NCI-H446 treated with DMSO at 0.1 percent for 48 hours (cell line): ENCODE data around the gene CTIF.
"Not testable (repeated sequence)": the region's sequence is repeated elsewhere in the genome, so short reads cannot be mapped to it uniquely, and the experiment has no call there.

Experiments used
- DNase-seq: peaks from one replicate; lab custom pipeline; 2025; lab: John Stamatoyannopoulos, UW

The CTIF gene

GRCh38 chr18:48803951-48804855, 265.4 kb downstream of the CTIF start:
- no peak for DNase-seq

GRCh38 chr18:48804856-48805610, 266.2 kb downstream of the CTIF start:
- no peak for DNase-seq

GRCh38 chr18:48805826-48806535, 267.1 kb downstream of the CTIF start:
- no peak for DNase-seq

- DNase-seq, result no peak
Measured at GRCh38 chr18:48806551-48807261, 267.9 kb downstream of the CTIF start.

GRCh38 chr18:48808476-48808875, 269.6 kb downstream of the CTIF start:
- peak; percentile 7 for DNase-seq

- no peak for DNase-seq
Measured at GRCh38 chr18:48809365-48809764, 270.5 kb downstream of the CTIF start.

- DNase-seq, result no peak
Measured at GRCh38 chr18:48810805-48811204, 272.0 kb downstream of the CTIF start.

GRCh38 chr18:48811401-48811800, 272.6 kb downstream of the CTIF start:
- no peak for DNase-seq

GRCh38 chr18:48811977-48812451, 273.2 kb downstream of the CTIF start:
- not testable (repeated sequence) for DNase-seq

GRCh38 chr18:48813321-48813720, 274.5 kb downstream of the CTIF start:
- DNase-seq, result no peak

GRCh38 chr18:48813833-48814489, 275.1 kb downstream of the CTIF start:
- no peak for DNase-seq

GRCh38 chr18:48814490-48815178, 275.8 kb downstream of the CTIF start:
- no peak for DNase-seq

- DNase-seq, result no peak
Measured at GRCh38 chr18:48815179-48815515, 276.3 kb downstream of the CTIF start.

- DNase-seq, result no peak
Measured at GRCh38 chr18:48815581-48816324, 276.9 kb downstream of the CTIF start.

GRCh38 chr18:48816554-48816953, 277.7 kb downstream of the CTIF start:
- DNase-seq, result no peak

GRCh38 chr18:48817021-48817461, 278.2 kb downstream of the CTIF start:
- DNase-seq, result no peak

GRCh38 chr18:48818329-48819254, 279.8 kb downstream of the CTIF start:
- no peak for DNase-seq

- DNase-seq, result no peak
Measured at GRCh38 chr18:48819276-48819675, 280.4 kb downstream of the CTIF start.
